Retinal pigment epithelial cell (primary cell): ENCODE measurements around the gene TBC1D7.

Experiments used
- DNase-seq: peaks from one replicate; pipeline ENCODE4 v3.0.0-alpha.2; 2010; ENCODE audit warnings: low read depth
- H3K4me3 ChIP-seq: 2 replicates; pipeline ENCODE4 v1.5.1; 2011; ENCODE audit warnings: mild to moderate bottlenecking, low read length, control low read depth, moderate library complexity
- TF ChIP-seq, protein P1 (sequence below): conservative IDR thresholded peaks from 2 replicates; pipeline ENCODE4 v1.5.1; 2011; ENCODE audit warnings: low read depth, low read length, control low read depth, inconsistent platforms

The TBC1D7 gene

DNA sequence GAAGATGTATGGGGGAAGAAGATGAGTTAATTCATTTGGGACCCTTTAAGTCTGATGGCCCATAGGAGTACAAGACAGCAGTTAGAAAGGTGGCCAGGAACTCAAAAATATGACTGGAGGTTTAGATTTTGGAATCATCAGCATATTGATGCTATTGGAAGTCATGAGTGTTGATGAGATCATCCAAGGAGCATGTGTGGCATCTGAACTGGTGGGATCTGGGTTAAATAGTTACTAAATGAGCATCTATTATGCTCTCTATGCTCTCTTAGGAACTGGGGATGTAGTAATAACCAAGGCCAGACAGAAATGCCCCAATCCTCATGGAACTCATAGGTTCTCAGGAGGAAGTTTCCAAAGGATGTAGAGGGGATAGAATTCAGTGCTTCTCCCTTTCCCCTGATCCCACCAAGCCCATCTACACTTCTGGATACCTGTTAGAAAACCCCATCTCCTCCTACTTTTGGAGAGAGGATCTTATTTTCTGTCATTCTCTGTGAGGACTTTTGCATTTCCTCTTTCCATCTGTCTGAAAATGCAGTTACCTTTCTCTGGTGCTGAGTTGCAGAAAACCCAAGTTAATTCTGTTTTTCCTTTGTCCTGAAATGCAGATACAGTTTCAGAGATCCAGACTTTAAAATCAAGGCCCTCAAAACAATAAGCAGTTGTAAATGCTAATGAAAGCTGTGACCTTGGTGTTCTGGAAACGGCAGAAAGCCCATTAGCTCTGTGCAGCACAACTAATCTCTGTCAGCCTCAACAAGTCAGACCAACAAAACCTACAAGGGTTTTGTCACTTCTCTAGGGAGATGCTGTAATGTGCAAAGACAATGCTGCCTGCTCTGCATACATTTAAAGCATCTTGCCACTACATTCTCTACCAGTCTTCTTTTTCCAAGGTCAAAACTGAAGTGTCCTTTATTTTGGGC, 65.8 kb downstream of the TBC1D7 start:
- H3K4me3 ChIP-seq, result no peak overlapping the region
- no peak for DNase-seq
- TF ChIP-seq, protein P1, sequence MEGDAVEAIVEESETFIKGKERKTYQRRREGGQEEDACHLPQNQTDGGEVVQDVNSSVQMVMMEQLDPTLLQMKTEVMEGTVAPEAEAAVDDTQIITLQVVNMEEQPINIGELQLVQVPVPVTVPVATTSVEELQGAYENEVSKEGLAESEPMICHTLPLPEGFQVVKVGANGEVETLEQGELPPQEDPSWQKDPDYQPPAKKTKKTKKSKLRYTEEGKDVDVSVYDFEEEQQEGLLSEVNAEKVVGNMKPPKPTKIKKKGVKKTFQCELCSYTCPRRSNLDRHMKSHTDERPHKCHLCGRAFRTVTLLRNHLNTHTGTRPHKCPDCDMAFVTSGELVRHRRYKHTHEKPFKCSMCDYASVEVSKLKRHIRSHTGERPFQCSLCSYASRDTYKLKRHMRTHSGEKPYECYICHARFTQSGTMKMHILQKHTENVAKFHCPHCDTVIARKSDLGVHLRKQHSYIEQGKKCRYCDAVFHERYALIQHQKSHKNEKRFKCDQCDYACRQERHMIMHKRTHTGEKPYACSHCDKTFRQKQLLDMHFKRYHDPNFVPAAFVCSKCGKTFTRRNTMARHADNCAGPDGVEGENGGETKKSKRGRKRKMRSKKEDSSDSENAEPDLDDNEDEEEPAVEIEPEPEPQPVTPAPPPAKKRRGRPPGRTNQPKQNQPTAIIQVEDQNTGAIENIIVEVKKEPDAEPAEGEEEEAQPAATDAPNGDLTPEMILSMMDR, result no peak

- no peak overlapping the region for H3K4me3 ChIP-seq
- TF ChIP-seq, protein P1, result no peak
- DNase-seq, result no peak
Measured at GRCh38 chr6:13261464-13261994, 66.8 kb downstream of the TBC1D7 start.

DNA sequence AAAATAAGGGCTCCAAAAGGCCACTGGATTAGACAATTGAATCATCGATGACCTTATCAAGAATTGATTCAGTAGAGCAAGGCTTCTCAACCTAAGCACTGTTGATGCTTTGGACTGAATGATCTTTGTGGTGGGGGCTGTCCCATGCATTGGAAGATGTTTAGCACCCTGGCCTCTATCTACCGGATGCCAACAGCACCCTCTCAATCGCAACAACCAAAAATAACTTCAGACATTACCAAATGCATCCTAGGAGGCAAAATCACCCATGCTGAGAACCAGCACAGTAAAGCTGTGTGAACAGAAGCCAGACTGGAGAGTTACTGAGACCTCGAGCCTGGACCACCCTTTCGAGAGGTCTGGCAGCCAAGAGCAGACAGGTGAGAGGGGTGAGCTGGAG, 67.5 kb downstream of the TBC1D7 start:
- TF ChIP-seq, protein P1, result no peak
- DNase-seq, result no peak
- no peak overlapping the region for H3K4me3 ChIP-seq

GRCh38 chr6:13260101-13260598, 68.2 kb downstream of the TBC1D7 start:
- H3K4me3 ChIP-seq, result no peak overlapping the region
- DNase-seq, result no peak
- TF ChIP-seq, protein P1, result no peak

GRCh38 chr6:13259393-13259792, 68.9 kb downstream of the TBC1D7 start:
- TF ChIP-seq, protein P1, result no peak
- no peak for DNase-seq
- H3K4me3 ChIP-seq, result no peak overlapping the region

DNA sequence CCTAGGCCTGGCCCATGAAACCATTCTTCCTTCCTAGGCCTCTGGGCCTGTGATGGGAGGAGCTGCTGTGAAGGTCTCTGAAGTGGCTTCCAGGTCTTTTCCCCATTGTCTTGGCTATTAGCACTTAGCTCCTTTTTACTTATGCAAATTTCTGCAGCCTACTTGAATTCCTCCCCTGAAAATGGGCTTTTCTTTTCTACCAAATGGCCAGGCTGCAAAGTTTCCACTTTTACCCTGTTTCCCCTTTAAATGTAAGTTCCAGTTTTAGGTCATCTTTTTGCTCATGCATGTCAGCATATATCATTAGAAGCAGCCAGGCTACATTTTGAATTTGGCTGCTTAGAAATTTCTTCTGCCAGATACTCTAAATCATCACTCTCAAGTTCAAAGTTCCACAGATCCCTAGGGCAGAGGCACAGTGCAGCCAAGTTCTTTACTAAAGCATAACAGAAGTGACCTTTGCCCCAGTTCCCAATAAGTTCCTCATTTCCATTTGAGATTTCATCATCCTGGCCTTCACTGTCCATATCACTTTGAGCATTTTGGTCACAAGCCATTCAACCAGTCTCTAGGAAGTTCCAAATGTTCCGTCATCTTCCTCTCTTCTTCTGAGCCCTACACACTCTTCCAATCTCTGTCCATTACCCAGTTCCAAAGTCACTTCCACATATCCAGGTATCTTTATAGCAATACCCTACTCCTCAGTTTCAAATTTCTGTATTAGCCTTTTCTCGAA, 71.9 kb downstream of the TBC1D7 start:
- TF ChIP-seq, protein P1, result no peak
- no peak overlapping the region for H3K4me3 ChIP-seq
- DNase-seq, result no peak
